ENCODE results near the gene DYRK1A.
A peak's percentile ranks its signal among the peaks of the same experiment; 100 is the strongest.
"Not testable (repeated sequence)": the region's sequence is repeated elsewhere in the genome, so short reads cannot be mapped to it uniquely, and the experiment has no call there.

Gene DYRK1A

GRCh38 chr21:37535672-37536071 lies 169.1 kb downstream of the DYRK1A start:
- no peaks in the 10 kb centered on the region for H3K36me3 ChIP-seq (ENCODE audit: control insufficient read depth, insufficient read depth, low read length)
- no peaks in the 10 kb centered on the region for H3K4me1 ChIP-seq (ENCODE audit: control insufficient read depth, insufficient read depth, low read length)
- H3K9ac ChIP-seq (ENCODE audit: low read length), result no peak overlapping the region
- no peak overlapping the region for H3K27ac ChIP-seq (ENCODE audit: low read depth, low read length)
- no peak overlapping the region for H3K4me3 ChIP-seq (ENCODE audit: low read length)
- no peaks in the 10 kb centered on the region for H3K27me3 ChIP-seq (ENCODE audit: control insufficient read depth, insufficient read depth, low read length)

GRCh38 chr21:37536616-37537278 lies 170.2 kb downstream of the DYRK1A start:
- Histone ChIP-seq H3K27me3 (ENCODE audit: control insufficient read depth, insufficient read depth, low read length) (no peaks in the 10 kb centered on the region), H3K9ac (ENCODE audit: low read length) (no peak overlapping the region), H3K4me1 (ENCODE audit: control insufficient read depth, insufficient read depth, low read length) (no peaks in the 10 kb centered on the region), H3K4me3 (ENCODE audit: low read length) (no peak overlapping the region), H3K36me3 (ENCODE audit: control insufficient read depth, insufficient read depth, low read length) (no peaks in the 10 kb centered on the region), H3K27ac (ENCODE audit: low read depth, low read length) (no peak overlapping the region)

GRCh38 chr21:37537391-37537996 lies 170.9 kb downstream of the DYRK1A start:
- no peak overlapping the region for H3K9ac ChIP-seq (ENCODE audit: low read length)
- no peaks in the 10 kb centered on the region for H3K27me3 ChIP-seq (ENCODE audit: control insufficient read depth, insufficient read depth, low read length)
- H3K36me3 ChIP-seq (ENCODE audit: control insufficient read depth, insufficient read depth, low read length), result no peaks in the 10 kb centered on the region
- no peak overlapping the region for H3K27ac ChIP-seq (ENCODE audit: low read depth, low read length)
- H3K4me3 ChIP-seq (ENCODE audit: low read length), result no peak overlapping the region
- H3K4me1 ChIP-seq (ENCODE audit: control insufficient read depth, insufficient read depth, low read length), result no peaks in the 10 kb centered on the region

GRCh38 chr21:37538971-37539590 lies 172.5 kb downstream of the DYRK1A start:
- H3K27ac ChIP-seq (ENCODE audit: low read depth, low read length), result no peak overlapping the region
- no peaks in the 10 kb centered on the region for H3K36me3 ChIP-seq (ENCODE audit: control insufficient read depth, insufficient read depth, low read length)
- no peak overlapping the region for H3K9ac ChIP-seq (ENCODE audit: low read length)
- H3K27me3 ChIP-seq (ENCODE audit: control insufficient read depth, insufficient read depth, low read length), result no peaks in the 10 kb centered on the region
- H3K4me1 ChIP-seq (ENCODE audit: control insufficient read depth, insufficient read depth, low read length), result no peaks in the 10 kb centered on the region
- H3K4me3 ChIP-seq (ENCODE audit: low read length), result no peak overlapping the region

GRCh38 chr21:37541128-37541527 lies 174.6 kb downstream of the DYRK1A start:
- not testable (repeated sequence) for H3K4me3 ChIP-seq (ENCODE audit: low read length); H3K4me1 ChIP-seq (ENCODE audit: control insufficient read depth, insufficient read depth, low read length); H3K36me3 ChIP-seq (ENCODE audit: control insufficient read depth, insufficient read depth, low read length); H3K27me3 ChIP-seq (ENCODE audit: control insufficient read depth, insufficient read depth, low read length); H3K9ac ChIP-seq (ENCODE audit: low read length); H3K27ac ChIP-seq (ENCODE audit: low read depth, low read length)

- Histone ChIP-seq H3K4me1 (ENCODE audit: control insufficient read depth, insufficient read depth, low read length) (peaks cover 17% of the 10 kb centered on the region), H3K4me3 (ENCODE audit: low read length) (no peak overlapping the region), H3K36me3 (ENCODE audit: control insufficient read depth, insufficient read depth, low read length) (no peaks in the 10 kb centered on the region), H3K9ac (ENCODE audit: low read length) (no peak overlapping the region), H3K27ac (ENCODE audit: low read depth, low read length) (no peak overlapping the region), H3K27me3 (ENCODE audit: control insufficient read depth, insufficient read depth, low read length) (peaks cover 4% of the 10 kb centered on the region)
These were observed 175.9 kb downstream of the DYRK1A start for GRCh38 chr21:37542512-37542911.

GRCh38 chr21:37546299-37546908 lies 179.8 kb downstream of the DYRK1A start:
- Histone ChIP-seq H3K4me1 (ENCODE audit: control insufficient read depth, insufficient read depth, low read length) (peaks cover 23% of the 10 kb centered on the region), H3K27ac (ENCODE audit: low read depth, low read length) (no peak overlapping the region), H3K36me3 (ENCODE audit: control insufficient read depth, insufficient read depth, low read length) (no peaks in the 10 kb centered on the region), H3K4me3 (ENCODE audit: low read length) (peak overlapping the region; percentile 60), H3K27me3 (ENCODE audit: control insufficient read depth, insufficient read depth, low read length) (peaks cover 4% of the 10 kb centered on the region), H3K9ac (ENCODE audit: low read length) (no peak overlapping the region)

GRCh38 chr21:37546949-37547614 lies 180.5 kb downstream of the DYRK1A start:
- H3K27me3 ChIP-seq (ENCODE audit: control insufficient read depth, insufficient read depth, low read length), result peaks cover 4% of the 10 kb centered on the region
- no peaks in the 10 kb centered on the region for H3K36me3 ChIP-seq (ENCODE audit: control insufficient read depth, insufficient read depth, low read length)
- H3K27ac ChIP-seq (ENCODE audit: low read depth, low read length), result no peak overlapping the region
- H3K9ac ChIP-seq (ENCODE audit: low read length), result no peak overlapping the region
- peak overlapping the region; percentile 60 for H3K4me3 ChIP-seq (ENCODE audit: low read length)
- peaks cover 27% of the 10 kb centered on the region for H3K4me1 ChIP-seq (ENCODE audit: control insufficient read depth, insufficient read depth, low read length)

GRCh38 chr21:37547615-37548200 lies 181.1 kb downstream of the DYRK1A start:
- Histone ChIP-seq H3K36me3 (ENCODE audit: control insufficient read depth, insufficient read depth, low read length) (no peaks in the 10 kb centered on the region), H3K4me3 (ENCODE audit: low read length) (no peak overlapping the region), H3K4me1 (ENCODE audit: control insufficient read depth, insufficient read depth, low read length) (peaks cover 27% of the 10 kb centered on the region), H3K27me3 (ENCODE audit: control insufficient read depth, insufficient read depth, low read length) (peaks cover 4% of the 10 kb centered on the region), H3K27ac (ENCODE audit: low read depth, low read length) (no peak overlapping the region), H3K9ac (ENCODE audit: low read length) (no peak overlapping the region)

- Histone ChIP-seq H3K4me3 (ENCODE audit: low read length) (no peak overlapping the region), H3K27ac (ENCODE audit: low read depth, low read length) (no peak overlapping the region), H3K4me1 (ENCODE audit: control insufficient read depth, insufficient read depth, low read length) (peaks cover 27% of the 10 kb centered on the region), H3K36me3 (ENCODE audit: control insufficient read depth, insufficient read depth, low read length) (no peaks in the 10 kb centered on the region), H3K9ac (ENCODE audit: low read length) (no peak overlapping the region), H3K27me3 (ENCODE audit: control insufficient read depth, insufficient read depth, low read length) (peaks cover 4% of the 10 kb centered on the region)
These were observed 182.0 kb downstream of the DYRK1A start for GRCh38 chr21:37548521-37548981.

- H3K9ac ChIP-seq (ENCODE audit: low read length); H3K27ac ChIP-seq (ENCODE audit: low read depth, low read length); H3K36me3 ChIP-seq (ENCODE audit: control insufficient read depth, insufficient read depth, low read length); H3K4me3 ChIP-seq (ENCODE audit: low read length); H3K27me3 ChIP-seq (ENCODE audit: control insufficient read depth, insufficient read depth, low read length): not testable (repeated sequence)
- H3K4me1 ChIP-seq (ENCODE audit: control insufficient read depth, insufficient read depth, low read length), result peaks cover 27% of the 10 kb centered on the region
These were observed 183.2 kb downstream of the DYRK1A start for GRCh38 chr21:37549730-37550129.

- Histone ChIP-seq H3K4me3 (ENCODE audit: low read length) (no peak overlapping the region), H3K36me3 (ENCODE audit: control insufficient read depth, insufficient read depth, low read length) (no peaks in the 10 kb centered on the region), H3K27me3 (ENCODE audit: control insufficient read depth, insufficient read depth, low read length) (peaks cover 4% of the 10 kb centered on the region), H3K9ac (ENCODE audit: low read length) (no peak overlapping the region), H3K27ac (ENCODE audit: low read depth, low read length) (no peak overlapping the region), H3K4me1 (ENCODE audit: control insufficient read depth, insufficient read depth, low read length) (peaks cover 27% of the 10 kb centered on the region)
These were observed 183.6 kb downstream of the DYRK1A start for GRCh38 chr21:37550157-37550556.
